ENCODE data around the gene LRP4. TPM values are rescaled to one million over a fixed set of nuclear protein-coding genes. Genes with fewer than 3 reads are reported as not detected.

LRP4 gene
- total RNA-seq, 5 donors from 2014 or later (not counting 1 experiment from before 2014, with no cell fraction given): 0.06 to 0.26 (median 0.13) TPM; not detected in 2

DNA sequence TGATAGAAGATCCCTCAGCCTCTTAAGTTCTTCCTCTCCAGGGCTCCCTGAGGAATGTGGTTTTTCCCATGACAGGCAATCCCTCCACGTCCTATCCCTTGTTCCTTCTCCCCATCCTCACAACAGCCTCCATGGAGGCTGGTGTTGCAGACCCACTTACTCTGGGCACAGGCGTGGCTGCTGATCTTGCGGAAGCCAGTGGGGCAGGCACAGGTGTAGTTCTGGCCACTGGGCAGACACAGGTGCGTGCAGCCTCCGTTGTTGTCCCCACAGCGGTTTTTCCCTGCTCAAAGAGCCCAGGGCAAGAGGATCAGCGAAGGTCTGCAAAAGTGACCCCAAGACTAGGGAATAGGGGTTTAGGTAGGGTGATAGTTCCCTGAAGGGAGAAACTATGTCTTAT, 29.1 kb downstream of the LRP4 start:
- Mint-ChIP-seq H3K27me3 (peaks cover 5 to 7% of the 10 kb centered on the region in 2 donors), H3K4me1 (no peaks in the 10 kb centered on the region), H3K27ac (no peak overlapping the region), H3K9me3 (no peaks in the 10 kb centered on the region), H3K4me3 (no peak overlapping the region), H3K36me3 (no peaks in the 10 kb centered on the region)
- Histone ChIP-seq H3K27ac (ENCODE audit: low read length) (no peak overlapping the region), H3K36me3 (ENCODE audit: control insufficient read depth in 2 of 2, extremely low read depth in 1 of 2, insufficient read depth in 1 of 2, low read length in 1 of 2) (no peaks in the 10 kb centered on the region), H3K4me1 (ENCODE audit: control insufficient read depth in 1 of 2, extremely low read depth in 1 of 2, insufficient read depth in 2 of 2, low read length in 2 of 2) (peaks cover 0 to 3% of the 10 kb centered on the region in 2 experiments), H3K9me3 (no peaks in the 10 kb centered on the region), H3K4me3 (ENCODE audit: control insufficient read depth in 1 of 2, extremely low read depth in 1 of 2, low read length in 1 of 2) (no peak overlapping the region), H3K27me3 (replicated peaks in 1 of 2; ENCODE audit: control insufficient read depth in 2 of 2, extremely low read depth in 1 of 2, insufficient read depth in 2 of 2, low read length in 1 of 2) (peaks cover 0 to 16% of the 10 kb centered on the region in 2 experiments)
- WGBS (ENCODE audit: insufficient coverage): 85% methylated on average over 7 of the region's 7 CpGs
- CTCF ChIA-PET: no interaction called here
- peak in 1 of 4 experiments; percentile 17 for ATAC-seq (replicated peaks in 1 of 4)
- DNase-seq: peak in 1 of 35 experiments; percentile 8
- POLR2A ChIA-PET: no interaction called here

- DNase-seq (no peak), ATAC-seq (replicated peaks in 1 of 4) (no peak)
- ChIA-PET CTCF (no interaction called here), POLR2A (interaction anchor here in 1 of 2 donors (0.7 kb wide), 1 partner anchor 272 kb away, joined by 4 read pairs; no protein-coding TSS in a partner anchor)
- peaks cover 0 to 3% of the 10 kb centered on the region in 2 experiments for H3K4me1 ChIP-seq (ENCODE audit: control insufficient read depth in 1 of 2, extremely low read depth in 1 of 2, insufficient read depth in 2 of 2, low read length in 2 of 2)
- no peaks in the 10 kb centered on the region for H3K4me1 Mint-ChIP-seq
- no peaks in the 10 kb centered on the region for H3K9me3 Mint-ChIP-seq
- H3K27ac Mint-ChIP-seq: no peak overlapping the region
- no peak overlapping the region for H3K4me3 Mint-ChIP-seq
- H3K27me3 ChIP-seq (replicated peaks in 1 of 2; ENCODE audit: control insufficient read depth in 2 of 2, extremely low read depth in 1 of 2, insufficient read depth in 2 of 2, low read length in 1 of 2): peaks cover 0 to 17% of the 10 kb centered on the region in 2 experiments
- H3K36me3 Mint-ChIP-seq: no peaks in the 10 kb centered on the region
- 92% methylated on average over 4 of the region's 5 CpGs for WGBS (ENCODE audit: insufficient coverage)
- no peak overlapping the region for H3K27ac ChIP-seq (ENCODE audit: low read length)
- no peaks in the 10 kb centered on the region for H3K36me3 ChIP-seq (ENCODE audit: control insufficient read depth in 2 of 2, extremely low read depth in 1 of 2, insufficient read depth in 1 of 2, low read length in 1 of 2)
- H3K4me3 ChIP-seq (ENCODE audit: control insufficient read depth in 1 of 2, extremely low read depth in 1 of 2, low read length in 1 of 2): no peak overlapping the region
- peaks cover 8 to 12% of the 10 kb centered on the region in 2 donors for H3K27me3 Mint-ChIP-seq
- H3K9me3 ChIP-seq: no peaks in the 10 kb centered on the region
These were observed 29.7 kb downstream of the LRP4 start for GRCh38 chr11:46888636-46889035.

DNA sequence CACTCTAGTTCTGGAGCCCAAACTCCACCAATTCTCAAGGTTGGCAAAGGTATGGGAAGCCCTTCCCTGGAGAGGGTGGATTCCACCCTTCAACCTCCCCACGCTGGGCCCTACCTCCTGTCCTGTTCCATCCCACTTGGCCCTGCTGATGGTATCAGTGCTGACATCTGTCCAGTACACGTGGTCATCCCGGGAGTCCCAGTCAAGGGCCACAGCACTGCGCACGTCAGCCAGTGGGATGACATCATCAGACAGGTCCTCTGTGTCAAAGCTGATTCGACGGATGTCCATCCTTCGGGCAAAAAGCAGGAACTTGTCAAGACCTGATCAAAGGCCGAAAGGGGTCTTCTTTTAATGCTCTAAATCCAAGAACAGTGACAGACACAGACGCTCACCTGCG, 32.1 kb downstream of the LRP4 start:
- H3K27me3 ChIP-seq (replicated peaks in 1 of 2; ENCODE audit: control insufficient read depth in 2 of 2, extremely low read depth in 1 of 2, insufficient read depth in 2 of 2, low read length in 1 of 2): peaks cover 0 to 18% of the 10 kb centered on the region in 2 experiments

DNA sequence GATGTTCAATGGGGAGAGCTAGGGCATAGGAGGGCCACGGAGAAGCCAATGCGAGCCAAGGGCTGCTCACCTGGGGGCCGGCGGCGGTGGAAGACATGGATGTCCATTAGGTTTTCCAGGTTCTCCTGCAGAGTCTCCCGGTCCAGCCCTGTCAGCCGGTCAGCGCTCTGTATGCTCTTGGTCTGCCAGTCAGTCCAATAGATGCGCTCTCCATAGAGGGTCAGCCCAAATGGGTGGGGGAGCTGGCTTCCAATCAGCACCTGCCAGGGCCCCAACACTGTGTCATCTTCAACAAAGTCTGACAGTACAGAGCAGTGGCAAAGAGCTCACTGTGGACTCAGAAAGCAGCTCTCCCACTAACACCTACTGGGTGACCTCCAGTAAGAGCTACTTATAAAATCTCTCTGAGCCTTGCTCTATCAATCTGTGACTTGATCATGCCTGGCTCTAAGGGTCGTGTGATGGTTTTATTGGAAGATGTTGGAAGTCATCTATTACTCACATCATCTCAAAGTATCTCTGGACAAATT, 39.2 kb downstream of the LRP4 start:
- Histone ChIP-seq H3K27me3 (replicated peaks in 1 of 2; ENCODE audit: control insufficient read depth in 2 of 2, extremely low read depth in 1 of 2, insufficient read depth in 2 of 2, low read length in 1 of 2) (peaks cover 0 to 23% of the 10 kb centered on the region in 2 experiments), H3K27ac (ENCODE audit: low read length) (no peak overlapping the region), H3K36me3 (ENCODE audit: control insufficient read depth in 2 of 2, extremely low read depth in 1 of 2, insufficient read depth in 1 of 2, low read length in 1 of 2) (no peaks in the 10 kb centered on the region), H3K4me1 (ENCODE audit: control insufficient read depth in 1 of 2, extremely low read depth in 1 of 2, insufficient read depth in 2 of 2, low read length in 2 of 2) (no peaks in the 10 kb centered on the region), H3K4me3 (ENCODE audit: control insufficient read depth in 1 of 2, extremely low read depth in 1 of 2, low read length in 1 of 2) (no peak overlapping the region), H3K9me3 (no peaks in the 10 kb centered on the region)
- no peak overlapping the region for H3K27ac Mint-ChIP-seq
- H3K9me3 Mint-ChIP-seq: no peaks in the 10 kb centered on the region
- H3K27me3 Mint-ChIP-seq: peaks cover 7 to 9% of the 10 kb centered on the region in 2 donors
- ATAC-seq (replicated peaks in 1 of 4): no peak
- H3K36me3 Mint-ChIP-seq: no peaks in the 10 kb centered on the region
- no peaks in the 10 kb centered on the region for H3K4me1 Mint-ChIP-seq
- POLR2A ChIA-PET: interaction anchor here in 1 of 2 donors (0.5 to 0.6 kb wide), 2 partner anchors 284 to 570 kb away, joined by 3 to 4 read pairs; no protein-coding TSS in a partner anchor
- 92% methylated on average over 9 of the region's 10 CpGs for WGBS (ENCODE audit: insufficient coverage)
- no peak for DNase-seq
- H3K4me3 Mint-ChIP-seq: no peak overlapping the region
- CTCF ChIA-PET: interaction anchor here in 1 of 2 donors (0.6 kb wide), 1 partner anchor 808 kb away, joined by 8 read pairs; no protein-coding TSS in a partner anchor

More for the DNA sequence above, 32.1 kb downstream of the LRP4 start:
- CTCF ChIA-PET: interaction anchor here in 1 of 2 donors (1.1 to 1.6 kb wide), 2 partner anchors 9 to 268 kb away, joined by 4 to 6 read pairs; no protein-coding TSS in a partner anchor
- WGBS (ENCODE audit: insufficient coverage): 87% methylated on average over 11 of the region's 11 CpGs
- Mint-ChIP-seq H3K9me3 (no peaks in the 10 kb centered on the region), H3K4me1 (no peaks in the 10 kb centered on the region), H3K27me3 (peaks cover 13 to 14% of the 10 kb centered on the region in 2 donors), H3K27ac (no peak overlapping the region), H3K4me3 (no peak overlapping the region), H3K36me3 (no peaks in the 10 kb centered on the region)
- H3K27ac ChIP-seq (ENCODE audit: low read length): no peak overlapping the region
- H3K4me1 ChIP-seq (ENCODE audit: control insufficient read depth in 1 of 2, extremely low read depth in 1 of 2, insufficient read depth in 2 of 2, low read length in 2 of 2): peaks cover 0 to 3% of the 10 kb centered on the region in 2 experiments
- H3K36me3 ChIP-seq (ENCODE audit: control insufficient read depth in 2 of 2, extremely low read depth in 1 of 2, insufficient read depth in 1 of 2, low read length in 1 of 2): no peaks in the 10 kb centered on the region
- ATAC-seq (replicated peaks in 1 of 4): no peak
- H3K9me3 ChIP-seq: no peaks in the 10 kb centered on the region
- no peak for DNase-seq
- no peak overlapping the region for H3K4me3 ChIP-seq (ENCODE audit: control insufficient read depth in 1 of 2, extremely low read depth in 1 of 2, low read length in 1 of 2)
- POLR2A ChIA-PET: no interaction called here

DNA sequence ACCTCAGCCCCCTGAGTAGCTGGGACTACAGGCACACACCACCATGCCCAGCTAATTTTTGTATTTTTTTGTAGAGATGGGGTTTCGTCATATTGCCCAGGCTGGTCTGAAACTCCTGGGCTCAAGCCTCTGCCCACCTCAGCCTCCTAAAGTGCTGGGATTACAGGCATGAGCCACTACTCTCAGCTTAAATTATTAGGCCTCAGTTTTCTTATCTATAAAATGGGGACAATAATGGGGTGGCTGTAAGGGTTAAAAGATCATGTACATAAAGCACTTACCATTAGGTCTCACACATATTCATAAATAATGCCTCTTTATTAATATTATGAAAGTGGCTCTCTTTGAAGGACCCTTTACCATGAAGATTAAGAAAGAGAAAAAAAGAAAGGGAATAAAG, 40.8 kb downstream of the LRP4 start:
- Mint-ChIP-seq H3K4me1 (no peaks in the 10 kb centered on the region), H3K9me3 (no peaks in the 10 kb centered on the region), H3K4me3 (no peak overlapping the region), H3K27ac (no peak overlapping the region), H3K27me3 (peaks cover 4% of the 10 kb centered on the region in 2 donors), H3K36me3 (no peaks in the 10 kb centered on the region)
- H3K27me3 ChIP-seq (replicated peaks in 1 of 2; ENCODE audit: control insufficient read depth in 2 of 2, extremely low read depth in 1 of 2, insufficient read depth in 2 of 2, low read length in 1 of 2): peaks cover 0 to 23% of the 10 kb centered on the region in 2 experiments
- no CpG with 5 or more reads among the region's 1 CpG for WGBS (ENCODE audit: insufficient coverage)
- H3K9me3 ChIP-seq: no peaks in the 10 kb centered on the region
- H3K4me1 ChIP-seq (ENCODE audit: control insufficient read depth in 1 of 2, extremely low read depth in 1 of 2, insufficient read depth in 2 of 2, low read length in 2 of 2): no peaks in the 10 kb centered on the region
- POLR2A ChIA-PET: no interaction called here
- ATAC-seq (replicated peaks in 1 of 4) (no peak), DNase-seq (no peak)
- CTCF ChIA-PET: interaction anchor here in 1 of 2 donors (1.3 kb wide), 1 partner anchor 9 kb away, joined by 4 read pairs; no protein-coding TSS in a partner anchor
- no peak overlapping the region for H3K4me3 ChIP-seq (ENCODE audit: control insufficient read depth in 1 of 2, extremely low read depth in 1 of 2, low read length in 1 of 2)
- no peaks in the 10 kb centered on the region for H3K36me3 ChIP-seq (ENCODE audit: control insufficient read depth in 2 of 2, extremely low read depth in 1 of 2, insufficient read depth in 1 of 2, low read length in 1 of 2)
- no peak overlapping the region for H3K27ac ChIP-seq (ENCODE audit: low read length)

GRCh38 chr11:46876471-46876870, 41.9 kb downstream of the LRP4 start:
- DNase-seq (no peak), ATAC-seq (replicated peaks in 1 of 4) (no peak)
- ChIA-PET CTCF (interaction anchor here in 1 of 2 donors (0.7 kb wide), 1 partner anchor 89 kb away, joined by 3 read pairs; no protein-coding TSS in a partner anchor), POLR2A (no interaction called here)
- H3K27me3 Mint-ChIP-seq: peaks cover 4 to 5% of the 10 kb centered on the region in 2 donors
- no peaks in the 10 kb centered on the region for H3K36me3 ChIP-seq (ENCODE audit: control insufficient read depth in 2 of 2, extremely low read depth in 1 of 2, insufficient read depth in 1 of 2, low read length in 1 of 2)
- WGBS (ENCODE audit: insufficient coverage): 91% methylated on average over 10 of the region's 11 CpGs
- H3K4me1 ChIP-seq (ENCODE audit: control insufficient read depth in 1 of 2, extremely low read depth in 1 of 2, insufficient read depth in 2 of 2, low read length in 2 of 2): no peaks in the 10 kb centered on the region
- H3K4me3 Mint-ChIP-seq: no peak overlapping the region
- no peaks in the 10 kb centered on the region for H3K9me3 ChIP-seq
- H3K27ac ChIP-seq (ENCODE audit: low read length): no peak overlapping the region
- no peaks in the 10 kb centered on the region for H3K36me3 Mint-ChIP-seq
- H3K27ac Mint-ChIP-seq: no peak overlapping the region
- H3K9me3 Mint-ChIP-seq: no peaks in the 10 kb centered on the region
- H3K4me1 Mint-ChIP-seq: no peaks in the 10 kb centered on the region
- H3K4me3 ChIP-seq (ENCODE audit: control insufficient read depth in 1 of 2, extremely low read depth in 1 of 2, low read length in 1 of 2): no peak overlapping the region
- peaks cover 0 to 27% of the 10 kb centered on the region in 2 experiments for H3K27me3 ChIP-seq (replicated peaks in 1 of 2; ENCODE audit: control insufficient read depth in 2 of 2, extremely low read depth in 1 of 2, insufficient read depth in 2 of 2, low read length in 1 of 2)
